Mesothelial cell of epicardium (in vitro differentiated cells): Measurements from ENCODE around the gene IPO9. TPM values are rescaled to one million over a fixed set of nuclear protein-coding genes. Genes with fewer than 3 reads are reported as not detected.

ENCODE experiments used
- DNase-seq, 2 experiments: peaks; one replicate each; pipeline ENCODE4 v3.0.0; 2021; ENCODE audit warnings: low spot score in 2 of 2; ENCODE audit not compliant: unreplicated experiment in 2 of 2
- H3K27ac Mint-ChIP-seq: 2 replicates; pipeline ENCODE4 v1.8.0; 2021; ENCODE audit warnings: mixed read lengths
- H3K27me3 Mint-ChIP-seq: 2 replicates; pipeline ENCODE4 v1.8.0; 2021; ENCODE audit warnings: low read depth, mixed read lengths
- H3K36me3 Mint-ChIP-seq: 2 replicates; pipeline ENCODE4 v1.8.0; 2021; ENCODE audit warnings: mixed read lengths
- H3K4me1 Mint-ChIP-seq: 2 replicates; pipeline ENCODE4 v1.8.0; 2021; ENCODE audit warnings: mixed read lengths
- H3K4me3 Mint-ChIP-seq: 2 replicates; pipeline ENCODE4 v1.8.0; 2021; ENCODE audit warnings: mild to moderate bottlenecking, moderate library complexity, mixed read lengths
- H3K9me3 Mint-ChIP-seq: 2 replicates; pipeline ENCODE4 v1.8.0; 2021; ENCODE audit warnings: mixed read lengths
- CTCF ChIP-seq: fragments of 200-600 bp; sonication (generic); IDR thresholded peaks from one replicate; pipeline ENCODE4 v1.5.0; 2021; ENCODE audit warnings: antibody characterized with exemption; ENCODE audit not compliant: unreplicated experiment
- total RNA-seq: library from RNA; stranded (reverse); gene quantifications from 3 replicates; pipeline ENCODE4 v1.2.1, GENCODE V29; 2021

IPO9 gene
- total RNA-seq, 1 donor from 2014 or later, result 87.8 TPM

DNA sequence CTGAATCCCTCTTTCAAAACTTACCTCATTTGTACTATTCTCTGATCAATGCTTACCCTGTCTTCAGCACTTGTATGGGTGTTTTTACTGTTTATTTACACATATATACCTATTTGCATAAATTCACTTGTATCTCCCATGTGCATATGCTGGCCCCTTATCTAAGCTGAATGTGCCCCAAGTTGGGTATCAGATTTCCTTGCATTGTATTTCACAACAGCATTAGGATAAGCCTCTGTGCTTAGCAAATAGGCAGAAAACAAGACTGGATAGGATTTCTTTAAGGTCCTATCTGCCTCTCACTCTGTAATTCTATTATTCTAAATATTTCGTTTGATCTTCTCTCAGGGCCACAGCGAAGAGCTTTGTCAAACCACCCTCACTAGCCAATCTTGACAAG, 45.9 kb upstream of the IPO9 start:
- Mint-ChIP-seq H3K4me3 (no peak overlapping the region), H3K9me3 (no peaks in the 10 kb centered on the region), H3K4me1 (peaks cover 36% of the 10 kb centered on the region), H3K27me3 (no peaks in the 10 kb centered on the region), H3K27ac (no peak overlapping the region), H3K36me3 (peaks cover 55% of the 10 kb centered on the region)
- no peak for DNase-seq
- no peak for TF ChIP-seq CTCF

- DNase-seq, result no peak
- no peak overlapping the region for H3K27ac Mint-ChIP-seq
- no peak overlapping the region for H3K4me3 Mint-ChIP-seq
- H3K27me3 Mint-ChIP-seq, result no peaks in the 10 kb centered on the region
- peaks cover 60% of the 10 kb centered on the region for H3K36me3 Mint-ChIP-seq
- TF ChIP-seq CTCF, result no peak
- peaks cover 31% of the 10 kb centered on the region for H3K4me1 Mint-ChIP-seq
- H3K9me3 Mint-ChIP-seq, result no peaks in the 10 kb centered on the region
Measured at GRCh38 chr1:201783572-201783971, 45.4 kb upstream of the IPO9 start.

- Mint-ChIP-seq H3K4me1 (peaks cover 20% of the 10 kb centered on the region), H3K36me3 (peaks cover 73% of the 10 kb centered on the region), H3K27ac (no peak overlapping the region), H3K9me3 (no peaks in the 10 kb centered on the region), H3K27me3 (no peaks in the 10 kb centered on the region), H3K4me3 (no peak overlapping the region)
- no peak for DNase-seq
- TF ChIP-seq CTCF, result no peak
Measured at GRCh38 chr1:201785291-201785690, 43.7 kb upstream of the IPO9 start.

- no peak for TF ChIP-seq CTCF
- Mint-ChIP-seq H3K36me3 (peaks cover 63% of the 10 kb centered on the region), H3K27me3 (no peaks in the 10 kb centered on the region), H3K9me3 (no peaks in the 10 kb centered on the region), H3K4me1 (peaks cover 20% of the 10 kb centered on the region), H3K4me3 (no peak overlapping the region), H3K27ac (no peak overlapping the region)
- no peak for DNase-seq
Measured at GRCh38 chr1:201786824-201787223, 42.1 kb upstream of the IPO9 start.

DNA sequence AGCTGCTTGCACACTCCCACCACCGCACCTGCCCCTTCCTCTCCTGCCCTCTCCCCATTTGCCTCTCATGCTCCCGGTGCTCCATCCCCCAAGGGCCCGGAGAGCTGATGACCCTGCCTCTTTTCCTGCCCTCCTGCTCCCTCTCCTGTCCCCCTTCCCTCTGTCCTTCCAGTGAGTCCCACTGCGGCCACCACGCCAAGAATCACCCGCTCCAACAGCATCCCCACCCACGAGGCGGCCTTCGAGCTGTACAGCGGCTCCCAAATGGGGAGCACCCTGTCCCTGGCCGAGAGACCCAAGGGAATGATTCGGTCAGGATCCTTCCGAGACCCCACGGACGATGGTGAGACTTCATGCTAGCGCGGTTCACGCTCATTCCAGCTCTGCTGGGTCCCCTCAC, 40.7 kb upstream of the IPO9 start:
- no peak overlapping the region for H3K27ac Mint-ChIP-seq
- no peaks in the 10 kb centered on the region for H3K27me3 Mint-ChIP-seq
- no peak overlapping the region for H3K4me3 Mint-ChIP-seq
- no peak for DNase-seq
- no peak for TF ChIP-seq CTCF
- H3K36me3 Mint-ChIP-seq, result peaks cover 52% of the 10 kb centered on the region
- peaks cover 24% of the 10 kb centered on the region for H3K4me1 Mint-ChIP-seq
- no peaks in the 10 kb centered on the region for H3K9me3 Mint-ChIP-seq

DNA sequence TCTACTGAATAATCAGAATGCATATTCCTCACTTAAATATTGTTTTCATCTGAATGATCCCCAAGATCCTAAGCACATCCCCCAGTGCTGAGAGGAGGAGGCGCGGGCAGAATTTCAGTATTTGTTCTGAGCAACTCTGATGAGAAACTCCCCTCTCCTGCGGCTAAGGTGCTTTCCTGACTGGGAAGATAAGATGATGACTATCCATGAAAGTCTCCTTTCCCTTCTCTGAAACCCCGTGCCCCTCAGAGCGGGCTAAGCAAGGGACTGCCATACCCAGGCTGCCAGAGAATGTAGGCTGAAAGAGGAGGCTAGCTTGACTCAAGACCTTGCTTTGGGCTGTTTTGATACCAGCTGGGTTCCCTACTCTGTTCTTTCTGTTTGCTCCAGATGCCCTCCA, 39.7 kb upstream of the IPO9 start:
- Mint-ChIP-seq H3K27ac (no peak overlapping the region), H3K4me1 (peaks cover 24% of the 10 kb centered on the region), H3K9me3 (no peaks in the 10 kb centered on the region), H3K27me3 (no peaks in the 10 kb centered on the region), H3K4me3 (no peak overlapping the region), H3K36me3 (peaks cover 47% of the 10 kb centered on the region)
- no peak for DNase-seq
- TF ChIP-seq CTCF, result no peak
